K562 (cell line): ENCODE data around the gene ACOT13.

Experiments used
- BCL6 ChIP-seq: fragments of 250-450 bp; sonication (Bioruptor Pico); IDR thresholded peaks from 2 replicates; pipeline ENCODE4 v1.4.0; 2020
- CREM ChIP-seq: IDR thresholded peaks from 2 replicates; pipeline ENCODE4 v1.6.1; 2014; ENCODE audit warnings: antibody characterized with exemption, low read depth
- ELK1 ChIP-seq: sonication (generic); formaldehyde crosslinking; IDR thresholded peaks from 2 replicates; pipeline ENCODE4 v1.8.1; 2022; ENCODE audit warnings: missing genetic modification reagents
- MAFG ChIP-seq: fragments of 450-650 bp; conservative IDR thresholded peaks from 2 replicates; pipeline ENCODE4 v1.6.1; 2016; ENCODE audit warnings: missing genetic modification characterization, missing compliant biosample characterization
- MAFK ChIP-seq: IDR thresholded peaks from 2 replicates; pipeline ENCODE4 v1.6.1; 2011; ENCODE audit warnings: low read length, improper control_type of control experiment
- MYC ChIP-seq, 2 experiments: fragments of 250-450 bp in 1 of 2; sonication (Bioruptor Pico) in 1 of 2; IDR thresholded peaks; 2 replicates each; pipeline versions ENCODE4 v1.5.1 to v1.6.1; 2012 to 2021; ENCODE audit warnings: low read depth in 2 of 2, borderline replicate concordance in 1 of 2, improper control_type of control experiment in 1 of 2, low read length in 1 of 2, mild to moderate bottlenecking in 1 of 2, moderate library complexity in 1 of 2
- POLR2AphosphoS5 ChIP-seq: IDR thresholded peaks from 2 replicates; pipeline ENCODE4 v1.6.1; 2011; ENCODE audit warnings: mild to moderate bottlenecking, low read depth, low read length, moderate library complexity; ENCODE audit not compliant: control insufficient read depth, insufficient read depth
- TAF7 ChIP-seq: fragments of 450-650 bp; IDR thresholded peaks from 2 replicates; pipeline ENCODE4 v1.6.1; 2016; ENCODE audit warnings: missing genetic modification characterization, missing compliant biosample characterization
- TEAD2 ChIP-seq: fragments of 450-650 bp; IDR thresholded peaks from 2 replicates; pipeline ENCODE4 v1.6.1; 2016; ENCODE audit warnings: missing genetic modification characterization, control low read depth, missing compliant biosample characterization
- TSHZ1 ChIP-seq: fragments of 250-450 bp; sonication (Bioruptor Pico); IDR thresholded peaks from 2 replicates; pipeline ENCODE4 v1.4.0; 2020; ENCODE audit warnings: mild to moderate bottlenecking, moderate library complexity
- ZNF24 ChIP-seq: fragments of 450-650 bp; IDR thresholded peaks from 2 replicates; pipeline ENCODE4 v1.6.1; 2016

- TF ChIP-seq TSHZ1 (CRISPR knock-in tag) (no peak), POLR2AphosphoS5 (no peak), CREM (no peak), MAFG (no peak), MYC (IDR thresholded peaks at IDR 0.05; ENCODE audit: low read depth, low read length) (no peak), MYC (CRISPR knock-in tag; IDR thresholded peaks at IDR 0.05; ENCODE audit: borderline replicate concordance, low read depth) (no peak), ZNF24 (no peak), TEAD2 (tag) (no peak), BCL6 (CRISPR knock-in tag) (no peak), ELK1 (no peak), TAF7 (no peak), MAFK (no peak)
Observed at GRCh38 chr6:24650365-24650764, 16.5 kb upstream of the ACOT13 start.
